GM10248 (cell line): ENCODE data around the gene DDX1.

Experiments used
- CTCF ChIA-PET: fragments of 300-600 bp; sonication (Branson Sonifier 250); formaldehyde crosslinking; extraction: SDS; loops from one replicate; lab custom pipeline; 2021; ENCODE audit warnings: antibody characterized with exemption; lab: Yijun Ruan, JAX
- POLR2A ChIA-PET: fragments of 350-650 bp; sonication (Branson Sonifier 250); formaldehyde crosslinking; extraction: SDS; loops from one replicate; lab custom pipeline; 2020; ENCODE audit warnings: antibody characterized with exemption; lab: Yijun Ruan, JAX
- DNase-seq: peaks from one replicate; pipeline ENCODE4 v3.0.0; 2012; ENCODE audit errors: extremely low spot score
- TF ChIP-seq, protein P1 (sequence below): IDR thresholded peaks from 2 replicates; pipeline ENCODE4 v1.5.1; 2012; ENCODE audit warnings: mild to moderate bottlenecking, low read depth; ENCODE audit errors: extremely low read depth, missing control alignments, control extremely low read depth

DDX1 gene

DNA sequence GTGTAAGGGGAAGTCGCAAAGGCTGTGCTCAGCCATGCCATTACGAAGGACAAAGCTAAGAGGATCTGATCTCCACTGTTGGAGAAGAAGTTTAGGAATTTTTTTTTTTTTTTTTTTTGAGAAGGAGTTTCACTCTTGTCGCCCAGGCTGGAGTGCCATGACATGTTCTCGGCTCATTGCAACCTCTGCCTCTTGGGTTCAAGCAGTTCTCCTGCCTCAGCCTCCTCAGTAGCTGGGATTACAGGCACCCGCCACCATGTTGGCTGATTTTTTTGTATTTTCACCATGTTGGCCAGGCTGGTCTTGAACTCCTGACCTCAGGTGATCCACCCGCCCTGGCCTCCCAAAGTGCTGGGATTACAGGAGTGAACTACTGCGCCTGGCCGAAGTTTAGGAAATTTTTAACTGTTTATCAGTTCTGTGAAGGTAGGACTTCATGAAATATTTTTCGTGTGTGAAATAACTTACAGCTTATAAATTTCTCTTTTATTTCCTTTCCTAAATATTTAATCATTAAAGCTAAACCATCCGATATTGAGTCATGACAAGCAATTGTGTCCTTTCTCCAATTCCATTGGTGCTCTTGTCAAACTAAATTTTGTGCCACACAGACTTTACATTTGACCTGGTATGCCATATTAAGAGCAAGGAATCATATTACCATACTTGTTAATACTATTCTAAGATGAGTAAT lies 22.2 kb downstream of the DDX1 start:
- ChIA-PET POLR2A (no interaction called here), CTCF (interaction anchor here (1.4 kb wide), 1 partner anchor 24 kb away, joined by 4 read pairs; no protein-coding TSS in a partner anchor)
- no peak for DNase-seq
- TF ChIP-seq, protein P1, sequence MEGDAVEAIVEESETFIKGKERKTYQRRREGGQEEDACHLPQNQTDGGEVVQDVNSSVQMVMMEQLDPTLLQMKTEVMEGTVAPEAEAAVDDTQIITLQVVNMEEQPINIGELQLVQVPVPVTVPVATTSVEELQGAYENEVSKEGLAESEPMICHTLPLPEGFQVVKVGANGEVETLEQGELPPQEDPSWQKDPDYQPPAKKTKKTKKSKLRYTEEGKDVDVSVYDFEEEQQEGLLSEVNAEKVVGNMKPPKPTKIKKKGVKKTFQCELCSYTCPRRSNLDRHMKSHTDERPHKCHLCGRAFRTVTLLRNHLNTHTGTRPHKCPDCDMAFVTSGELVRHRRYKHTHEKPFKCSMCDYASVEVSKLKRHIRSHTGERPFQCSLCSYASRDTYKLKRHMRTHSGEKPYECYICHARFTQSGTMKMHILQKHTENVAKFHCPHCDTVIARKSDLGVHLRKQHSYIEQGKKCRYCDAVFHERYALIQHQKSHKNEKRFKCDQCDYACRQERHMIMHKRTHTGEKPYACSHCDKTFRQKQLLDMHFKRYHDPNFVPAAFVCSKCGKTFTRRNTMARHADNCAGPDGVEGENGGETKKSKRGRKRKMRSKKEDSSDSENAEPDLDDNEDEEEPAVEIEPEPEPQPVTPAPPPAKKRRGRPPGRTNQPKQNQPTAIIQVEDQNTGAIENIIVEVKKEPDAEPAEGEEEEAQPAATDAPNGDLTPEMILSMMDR: no peak

DNA sequence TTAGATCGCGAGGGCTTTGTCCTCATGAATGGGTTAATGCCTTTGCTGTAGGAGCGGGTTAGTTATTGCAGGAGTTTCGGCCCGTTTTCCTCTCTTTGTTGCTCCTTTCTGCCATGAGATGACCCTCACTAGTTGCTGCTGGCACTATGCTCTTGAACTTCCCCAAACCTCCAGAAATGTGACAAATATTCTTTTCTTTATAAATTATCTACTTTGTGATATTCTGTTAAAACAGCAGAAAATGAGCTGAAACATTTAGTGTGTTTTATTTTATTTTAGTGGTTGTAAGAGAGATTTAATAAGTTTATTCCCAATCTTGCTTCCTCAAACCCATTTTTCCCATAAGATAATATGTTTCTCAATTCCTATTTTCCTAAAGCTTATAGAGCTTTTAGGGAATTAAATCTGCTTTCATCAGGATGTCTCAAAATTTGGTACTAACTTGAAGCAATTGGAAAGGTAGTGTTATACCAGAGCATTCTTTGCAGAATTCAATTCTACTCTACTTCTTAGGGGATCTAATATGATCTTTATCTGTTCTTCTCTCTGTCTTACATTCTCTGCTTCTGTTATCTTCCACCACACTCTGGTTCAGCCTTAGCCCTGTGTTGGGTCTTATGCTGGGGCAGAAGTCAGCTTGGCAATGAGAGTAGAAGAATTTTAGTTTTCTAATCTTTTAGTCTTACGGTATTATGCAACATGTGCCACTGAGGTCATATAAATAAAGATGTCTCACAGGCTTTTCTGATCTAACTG lies 23.1 kb downstream of the DDX1 start:
- no peak for DNase-seq
- TF ChIP-seq, protein P1: no peak
- ChIA-PET CTCF (no interaction called here), POLR2A (no interaction called here)

DNA sequence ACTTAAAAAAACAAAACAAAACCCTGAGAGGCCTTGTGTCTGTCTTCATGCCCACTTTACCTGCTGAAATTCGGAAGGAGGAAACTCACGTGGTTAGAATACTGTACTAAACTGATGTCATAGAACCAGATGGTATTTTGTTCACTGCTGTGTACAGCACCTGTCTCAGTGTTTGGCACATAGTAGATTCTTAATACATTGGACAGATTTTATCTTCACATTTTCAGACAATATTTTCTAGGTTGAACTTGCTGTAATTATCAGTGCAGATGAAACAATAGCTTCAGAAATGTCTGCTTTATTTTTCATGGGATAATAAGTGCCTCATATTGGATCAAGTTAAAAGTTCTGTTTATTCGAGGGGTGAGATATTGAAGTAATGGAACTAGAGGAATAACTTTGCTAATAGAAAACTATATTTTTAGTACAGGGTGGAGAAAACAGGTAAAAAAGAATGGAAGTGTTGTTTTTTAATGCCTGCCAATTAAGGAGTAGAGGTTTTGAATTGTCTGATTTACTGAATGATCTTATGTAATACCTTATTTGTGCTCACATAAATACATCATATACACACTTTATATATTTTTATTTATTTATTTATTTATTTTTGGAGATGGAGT lies 23.7 kb downstream of the DDX1 start:
- POLR2A ChIA-PET: no interaction called here
- TF ChIP-seq, protein P1: no peak
- DNase-seq: no peak
- CTCF ChIA-PET: no interaction called here

DNA sequence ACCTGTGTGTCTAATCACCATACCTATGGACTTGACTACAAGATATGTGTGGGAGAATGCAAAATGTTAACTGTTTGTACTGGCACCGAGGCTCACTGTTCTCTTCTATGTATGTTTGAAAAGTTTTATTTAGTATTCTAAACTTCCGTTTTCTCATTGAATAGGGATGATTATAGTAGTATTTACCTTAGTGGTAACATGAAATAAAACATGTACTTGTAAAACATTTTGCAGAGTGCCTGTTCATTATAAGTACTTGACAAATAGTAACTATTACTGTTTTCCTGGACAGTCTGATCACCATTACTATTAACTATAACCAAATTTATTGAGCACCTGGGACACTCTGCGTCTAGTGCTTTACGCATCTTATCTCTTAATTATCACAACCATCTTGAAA lies 24.8 kb downstream of the DDX1 start:
- POLR2A ChIA-PET: no interaction called here
- TF ChIP-seq, protein P1: no peak
- no peak for DNase-seq
- CTCF ChIA-PET: no interaction called here

DNA sequence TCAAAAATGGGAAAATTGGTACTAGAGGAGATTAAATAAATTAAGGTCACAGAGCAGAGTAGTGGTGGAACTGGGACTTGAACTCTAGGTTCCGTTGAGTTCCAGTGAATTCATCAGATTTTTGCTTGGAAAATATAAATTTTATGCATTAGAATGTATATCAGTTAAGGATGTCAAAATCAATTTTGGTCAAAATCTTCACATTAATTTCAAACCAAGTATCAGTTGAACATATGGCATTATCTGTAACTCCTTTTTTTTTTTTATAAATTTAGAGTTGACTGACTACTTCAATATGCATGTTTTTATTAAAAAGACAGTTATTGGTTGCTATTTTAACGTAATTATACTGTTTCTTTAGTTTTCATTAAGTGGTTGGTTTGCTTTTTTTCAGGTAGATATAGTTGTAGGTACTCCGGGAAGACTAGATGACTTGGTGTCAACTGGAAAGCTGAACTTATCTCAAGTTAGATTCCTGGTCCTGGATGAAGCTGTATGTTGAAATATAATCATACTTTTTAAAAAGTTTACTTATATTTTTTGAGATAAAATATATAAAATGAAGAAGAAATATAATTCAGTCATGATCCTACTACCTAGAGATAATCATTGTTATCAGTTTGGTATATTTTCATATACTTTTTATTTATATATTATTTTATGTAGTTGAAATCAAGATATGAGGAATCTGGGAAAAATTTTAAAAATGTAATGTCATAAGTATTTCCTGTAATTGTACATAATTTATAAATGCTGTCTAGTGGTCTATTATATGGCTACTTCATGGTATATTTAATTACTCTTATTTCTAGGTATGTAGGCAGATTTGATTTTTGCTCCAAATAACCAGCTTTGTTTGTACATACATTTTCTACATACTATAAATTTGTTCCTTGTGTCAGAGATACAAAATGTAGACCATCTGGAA lies 25.4 kb downstream of the DDX1 start:
- DNase-seq: no peak
- TF ChIP-seq, protein P1: no peak
- CTCF ChIA-PET: interaction anchor here (0.7 kb wide), 1 partner anchor 14 kb away, joined by 3 read pairs; no protein-coding TSS in a partner anchor
- POLR2A ChIA-PET: no interaction called here

DNA sequence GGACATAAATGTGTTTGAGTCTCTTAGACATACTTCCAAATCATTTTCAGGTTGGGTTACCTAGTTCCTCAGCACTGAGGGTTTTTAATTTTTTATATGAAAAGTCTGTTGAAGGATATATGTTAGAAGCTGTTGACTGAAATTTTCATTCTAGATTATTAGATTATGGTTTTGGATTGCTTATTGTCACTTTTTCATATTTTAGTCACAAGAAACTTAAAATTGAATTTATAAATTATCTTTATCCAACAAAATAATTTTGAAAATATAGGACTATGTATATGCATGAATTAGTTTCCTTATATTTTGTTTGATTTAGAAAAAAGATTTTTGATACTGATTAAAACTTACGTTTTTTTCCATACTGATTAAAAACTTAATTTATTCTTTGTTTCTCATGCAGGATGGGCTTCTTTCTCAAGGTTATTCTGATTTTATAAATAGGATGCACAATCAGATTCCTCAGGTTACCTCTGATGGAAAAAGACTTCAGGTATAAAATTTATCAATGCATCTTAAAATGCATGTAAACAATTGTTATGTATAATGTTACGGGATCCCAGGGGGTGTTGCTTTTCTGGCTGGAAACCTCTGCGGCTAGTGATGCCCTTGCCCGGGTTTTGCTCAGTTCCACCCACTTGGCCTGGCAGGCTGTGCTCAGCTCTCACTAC lies 26.2 kb downstream of the DDX1 start:
- no peak for DNase-seq
- TF ChIP-seq, protein P1: no peak
- ChIA-PET CTCF (interaction anchor here (0.7 kb wide), 1 partner anchor 13 kb away, joined by 3 read pairs; no protein-coding TSS in a partner anchor), POLR2A (no interaction called here)
